Measurements from ENCODE around the gene SYCE1.

The SYCE1 gene

GRCh38 chr10:133536198-133536597, 29.2 kb downstream of the SYCE1 start:
- Histone ChIP-seq H3K4me3 (ENCODE audit: severe bottlenecking) (no peak overlapping the region), H3K27me3 (ENCODE audit: insufficient read depth, poor library complexity, severe bottlenecking) (peaks cover 14% of the 10 kb centered on the region), H3K36me3 (ENCODE audit: low read depth) (no peaks in the 10 kb centered on the region), H3K27ac (ENCODE audit: poor library complexity, severe bottlenecking) (no peak overlapping the region), H3K9me3 (ENCODE audit: severe bottlenecking) (no peaks in the 10 kb centered on the region), H3K4me1 (ENCODE audit: insufficient read depth, poor library complexity, severe bottlenecking) (no peaks in the 10 kb centered on the region)
- TF ChIP-seq CTCF (IDR thresholded peaks at IDR 0.05; ENCODE audit: poor library complexity, severe bottlenecking) = no peak
- DNase-seq (ENCODE audit: low spot score) (no peak), ATAC-seq (ENCODE audit: low read depth) (no peak)

- no peak for ATAC-seq (ENCODE audit: low read depth)
- Histone ChIP-seq H3K9me3 (ENCODE audit: severe bottlenecking) (no peaks in the 10 kb centered on the region), H3K4me1 (ENCODE audit: insufficient read depth, poor library complexity, severe bottlenecking) (no peaks in the 10 kb centered on the region), H3K36me3 (ENCODE audit: low read depth) (no peaks in the 10 kb centered on the region), H3K27me3 (ENCODE audit: insufficient read depth, poor library complexity, severe bottlenecking) (peaks cover 32% of the 10 kb centered on the region), H3K27ac (ENCODE audit: poor library complexity, severe bottlenecking) (no peak overlapping the region), H3K4me3 (ENCODE audit: severe bottlenecking) (no peak overlapping the region)
- no peak for TF ChIP-seq CTCF (IDR thresholded peaks at IDR 0.05; ENCODE audit: poor library complexity, severe bottlenecking)
- no peak for DNase-seq (ENCODE audit: low spot score)
Measured at GRCh38 chr10:133534417-133534816, 31.0 kb downstream of the SYCE1 start.

- no peak for TF ChIP-seq CTCF (IDR thresholded peaks at IDR 0.05; ENCODE audit: poor library complexity, severe bottlenecking)
- no peak for ATAC-seq (ENCODE audit: low read depth)
- peaks cover 47% of the 10 kb centered on the region for H3K27me3 ChIP-seq (ENCODE audit: insufficient read depth, poor library complexity, severe bottlenecking)
Measured at GRCh38 chr10:133532871-133533270, 32.5 kb downstream of the SYCE1 start.

GRCh38 chr10:133530506-133530905, 34.9 kb downstream of the SYCE1 start:
- no peak for TF ChIP-seq CTCF (IDR thresholded peaks at IDR 0.05; ENCODE audit: poor library complexity, severe bottlenecking)
- DNase-seq (ENCODE audit: low spot score) (no peak), ATAC-seq (ENCODE audit: low read depth) (no peak)
- no peak overlapping the region for H3K27ac ChIP-seq (ENCODE audit: poor library complexity, severe bottlenecking)
- no peaks in the 10 kb centered on the region for H3K36me3 ChIP-seq (ENCODE audit: low read depth)
- no peaks in the 10 kb centered on the region for H3K4me1 ChIP-seq (ENCODE audit: insufficient read depth, poor library complexity, severe bottlenecking)
- peaks cover 70% of the 10 kb centered on the region for H3K27me3 ChIP-seq (ENCODE audit: insufficient read depth, poor library complexity, severe bottlenecking)
- no peak overlapping the region for H3K4me3 ChIP-seq (ENCODE audit: severe bottlenecking)
- no peaks in the 10 kb centered on the region for H3K9me3 ChIP-seq (ENCODE audit: severe bottlenecking)

More at GRCh38 chr10:133532871-133533270, 32.5 kb downstream of the SYCE1 start:
- Histone ChIP-seq H3K4me1 (ENCODE audit: insufficient read depth, poor library complexity, severe bottlenecking) (no peaks in the 10 kb centered on the region), H3K36me3 (ENCODE audit: low read depth) (no peaks in the 10 kb centered on the region), H3K4me3 (ENCODE audit: severe bottlenecking) (no peak overlapping the region), H3K9me3 (ENCODE audit: severe bottlenecking) (no peaks in the 10 kb centered on the region), H3K27ac (ENCODE audit: poor library complexity, severe bottlenecking) (no peak overlapping the region)
- no peak for DNase-seq (ENCODE audit: low spot score)

- H3K27ac ChIP-seq (ENCODE audit: poor library complexity, severe bottlenecking) = no peak overlapping the region
- no peaks in the 10 kb centered on the region for H3K4me1 ChIP-seq (ENCODE audit: insufficient read depth, poor library complexity, severe bottlenecking)
- H3K4me3 ChIP-seq (ENCODE audit: severe bottlenecking) = no peak overlapping the region
- no peak for TF ChIP-seq CTCF (IDR thresholded peaks at IDR 0.05; ENCODE audit: poor library complexity, severe bottlenecking)
- no peaks in the 10 kb centered on the region for H3K9me3 ChIP-seq (ENCODE audit: severe bottlenecking)
- no peaks in the 10 kb centered on the region for H3K36me3 ChIP-seq (ENCODE audit: low read depth)
- H3K27me3 ChIP-seq (ENCODE audit: insufficient read depth, poor library complexity, severe bottlenecking) = peaks cover 70% of the 10 kb centered on the region
- DNase-seq (ENCODE audit: low spot score) (no peak), ATAC-seq (ENCODE audit: low read depth) (no peak)
Measured at GRCh38 chr10:133529576-133529946, 35.8 kb downstream of the SYCE1 start.

Data from RWPE2 (cell line).